H1 (cell line): ENCODE data around the gene ZNF91. TPM values are rescaled to one million over a fixed set of nuclear protein-coding genes. Genes with fewer than 3 reads are reported as not detected.

Source experiments
- CTCF ChIA-PET: fragments of 300-600 bp; sonication (Branson Sonifier 250); formaldehyde crosslinking; loops from one replicate; lab custom pipeline; 2021; ENCODE audit not compliant: partially characterized antibody; lab: Charles Lee
- POLR2A ChIA-PET: fragments of 300-600 bp; sonication (Branson Sonifier 250); formaldehyde crosslinking; loops from one replicate; lab custom pipeline; 2021; ENCODE audit warnings: inconsistent platforms; ENCODE audit not compliant: partially characterized antibody; lab: Charles Lee
- DNase-seq, 2 experiments: peaks; one replicate each; pipeline versions ENCODE4 v3.0.0 to v3.0.0-alpha.2; 2010 to 2022; ENCODE audit warnings: low spot score in 2 of 2, low read depth in 1 of 2, mixed read lengths in 1 of 2
- FAIRE-seq: peaks from 2 replicates; lab custom pipeline; 2011; peaks lifted over from hg19 to GRCh38; lab: Jason Lieb, UNC
- H2AFZ ChIP-seq: 2 replicates; pipeline ENCODE4 v1.8.1; 2012; ENCODE audit warnings: low read length, inconsistent platforms
- H2AK5ac ChIP-seq: 2 replicates; pipeline ENCODE4 v1.6.1; 2013; ENCODE audit warnings: low read depth, low read length
- H2BK120ac ChIP-seq: replicated peaks from 2 replicates; pipeline ENCODE3; 2013; ENCODE audit warnings: low read depth, low read length, inconsistent platforms
- H2BK12ac ChIP-seq: 2 replicates; pipeline ENCODE4 v1.6.1; 2013; ENCODE audit warnings: low read depth, low read length
- H2BK15ac ChIP-seq: 2 replicates; pipeline ENCODE4 v1.6.1; 2013; ENCODE audit warnings: low read length
- H2BK20ac ChIP-seq: 2 replicates; pipeline ENCODE4 v1.6.1; 2013; ENCODE audit warnings: low read length
- H2BK5ac ChIP-seq: 2 replicates; pipeline ENCODE4 v1.6.1; 2013; ENCODE audit warnings: low read depth, low read length
- H3K14ac ChIP-seq: 2 replicates; pipeline ENCODE4 v1.6.1; 2013; ENCODE audit warnings: inconsistent platforms; ENCODE audit not compliant: insufficient read length
- H3K18ac ChIP-seq: 2 replicates; pipeline ENCODE4 v1.6.1; 2013; ENCODE audit warnings: low read length; ENCODE audit errors: extremely low read depth
- H3K23ac ChIP-seq: 2 replicates; pipeline ENCODE4 v1.6.1; 2013; ENCODE audit warnings: inconsistent platforms; ENCODE audit not compliant: insufficient read length
- H3K23me2 ChIP-seq: 2 replicates; pipeline ENCODE4 v1.6.1; 2013; ENCODE audit warnings: low read depth, low read length
- H3K27ac ChIP-seq: 2 replicates; pipeline ENCODE4 v1.6.1; 2011; ENCODE audit warnings: low read depth, low read length, inconsistent platforms
- H3K27me3 ChIP-seq, 4 experiments: replicated peaks in 1 of 4; 1 replicate in 1 of 4; 2 replicates in 3 of 4; pipeline versions ENCODE4 v1.6.1 to v1.8.1; 2011 to 2013; ENCODE audit warnings: low read length in 3 of 4, mild to moderate bottlenecking in 3 of 4, inconsistent platforms in 2 of 4, mixed read lengths in 2 of 4, moderate library complexity in 1 of 4; ENCODE audit not compliant: control insufficient read depth in 3 of 4, insufficient read depth in 3 of 4; ENCODE audit errors: extremely low read depth in 1 of 4
- H3K36me3 ChIP-seq, 4 experiments: 2 replicates each; pipeline versions ENCODE4 v1.6.1 to v1.8.1; 2011 to 2013; ENCODE audit warnings: mild to moderate bottlenecking in 4 of 4, low read length in 3 of 4, moderate library complexity in 2 of 4, control low read depth in 1 of 4, inconsistent platforms in 1 of 4; ENCODE audit not compliant: insufficient read depth in 4 of 4, control insufficient read depth in 2 of 4
- H3K4ac ChIP-seq: replicated peaks from 2 replicates; pipeline ENCODE3; 2013; ENCODE audit warnings: low read length, low read depth, mixed read lengths, inconsistent platforms; ENCODE audit not compliant: insufficient read length
- H3K4me1 ChIP-seq, 4 experiments: replicated peaks in 1 of 4; 1 replicate in 1 of 4; 2 replicates in 3 of 4; pipeline versions ENCODE4 v1.6.1 to v1.8.1; 2011 to 2013; ENCODE audit warnings: low read length in 3 of 4, inconsistent platforms in 2 of 4, mixed read lengths in 1 of 4; ENCODE audit not compliant: insufficient read depth in 4 of 4, control insufficient read depth in 3 of 4
- H3K4me2 ChIP-seq, 2 experiments: 2 replicates each; pipeline versions ENCODE4 v1.6.1 to v1.8.1; 2011 to 2013; ENCODE audit warnings: low read depth in 2 of 2, low read length in 2 of 2, control low read depth in 1 of 2, inconsistent platforms in 1 of 2, mild to moderate bottlenecking in 1 of 2; ENCODE audit not compliant: insufficient read depth in 1 of 2
- H3K4me3 ChIP-seq, 4 experiments: fragments of 200-600, 300-600 bp in 1 of 4; sonication (generic), shearing (Covaris generic), sonication (Bioruptor Twin) in 1 of 4; 2 replicates each; pipeline versions ENCODE4 v1.5.1 to v1.8.1; 2011 to 2016; ENCODE audit warnings: low read length in 4 of 4, low read depth in 3 of 4, control low read depth in 2 of 4, inconsistent platforms in 2 of 4, mild to moderate bottlenecking in 2 of 4, mixed read lengths in 1 of 4, moderate library complexity in 1 of 4; ENCODE audit not compliant: insufficient read depth in 2 of 4; ENCODE audit errors: extremely low read depth in 1 of 4
- H3K56ac ChIP-seq: replicated peaks from 2 replicates; pipeline ENCODE3; 2013; ENCODE audit warnings: low read depth, mild to moderate bottlenecking, mixed read lengths, low read length, inconsistent platforms; ENCODE audit not compliant: insufficient read length
- H3K79me1 ChIP-seq: 2 replicates; pipeline ENCODE4 v1.6.1; 2013; ENCODE audit warnings: low read depth, low read length, control low read depth
- H3K79me2 ChIP-seq, 2 experiments: 2 replicates each; pipeline versions ENCODE4 v1.6.1 to v1.8.1; 2012 to 2013; ENCODE audit warnings: low read length in 2 of 2, mild to moderate bottlenecking in 2 of 2, inconsistent platforms in 1 of 2; ENCODE audit not compliant: insufficient read depth in 2 of 2, control insufficient read depth in 1 of 2
- H3K9ac ChIP-seq, 4 experiments: replicated peaks in 1 of 4; 1 replicate in 1 of 4; 2 replicates in 3 of 4; pipeline versions ENCODE4 v1.6.1 to v1.8.1; 2011 to 2013; ENCODE audit warnings: low read depth in 3 of 4, low read length in 3 of 4, control low read depth in 2 of 4, mild to moderate bottlenecking in 2 of 4, moderate library complexity in 2 of 4, inconsistent platforms in 1 of 4; ENCODE audit errors: extremely low read depth in 1 of 4
- H3K9me3 ChIP-seq, 2 experiments: 2 replicates each; pipeline versions ENCODE4 v1.6.1 to v1.8.1; 2012 to 2013; ENCODE audit warnings: mild to moderate bottlenecking in 2 of 2, moderate library complexity in 2 of 2, control low read depth in 1 of 2, inconsistent platforms in 1 of 2, low read depth in 1 of 2, low read length in 1 of 2, mixed read lengths in 1 of 2; ENCODE audit not compliant: insufficient read depth in 2 of 2
- H4K20me1 ChIP-seq, 2 experiments: replicated peaks in 1 of 2; 2 replicates each; pipeline versions ENCODE3 to v1.8.1; 2011 to 2013; ENCODE audit warnings: inconsistent platforms in 2 of 2, low read length in 2 of 2, mild to moderate bottlenecking in 1 of 2; ENCODE audit not compliant: insufficient read depth in 2 of 2, control insufficient read depth in 1 of 2
- H4K5ac ChIP-seq: 2 replicates; pipeline ENCODE4 v1.6.1; 2013; ENCODE audit warnings: low read length, low read depth, mixed read lengths, inconsistent platforms; ENCODE audit not compliant: insufficient read length
- H4K8ac ChIP-seq: 2 replicates; pipeline ENCODE4 v1.8.0; 2013; ENCODE audit warnings: mild to moderate bottlenecking, moderate library complexity, low read length, inconsistent platforms; ENCODE audit not compliant: insufficient read depth; ENCODE audit errors: extremely low read depth
- H4K91ac ChIP-seq: replicated peaks from 2 replicates; pipeline ENCODE3; 2013; ENCODE audit warnings: low read length, mixed read lengths, inconsistent platforms; ENCODE audit not compliant: insufficient read length
- BRCA1 ChIP-seq: IDR thresholded peaks from 2 replicates; pipeline ENCODE4 v1.6.1; 2012; ENCODE audit warnings: low read depth, low read length, improper control_type of control experiment
- CBX8 ChIP-seq: fragments of 300-800, 300-1000 bp; sonication (generic); IDR thresholded peaks from 2 replicates; pipeline ENCODE4 v1.7.1; 2016; ENCODE audit warnings: low read depth, low read length, borderline replicate concordance
- CEBPB ChIP-seq: IDR thresholded peaks from 2 replicates; pipeline ENCODE4 v1.6.1; 2012; ENCODE audit warnings: low read depth, low read length
- EZH2 ChIP-seq: fragments of 200-600 bp; sonication (generic); IDR thresholded peaks from 2 replicates; pipeline ENCODE4 v1.7.1; 2012; ENCODE audit warnings: low read depth, mild to moderate bottlenecking, moderate library complexity, low read length, inconsistent platforms; ENCODE audit not compliant: severe bottlenecking
- KDM4A ChIP-seq: IDR thresholded peaks from one replicate; pipeline ENCODE4 v1.7.1; 2012; ENCODE audit warnings: low read depth, mild to moderate bottlenecking, moderate library complexity, low read length, inconsistent platforms; ENCODE audit not compliant: severe bottlenecking
- MAFK ChIP-seq: IDR thresholded peaks from 2 replicates; pipeline ENCODE4 v1.6.1; 2012; ENCODE audit warnings: low read depth, mild to moderate bottlenecking, improper control_type of control experiment, low read length
- NANOG ChIP-seq: IDR thresholded peaks from 2 replicates; pipeline ENCODE4 v1.6.1; 2011; ENCODE audit warnings: low read length, low read depth, mild to moderate bottlenecking, inconsistent platforms; ENCODE audit not compliant: insufficient read depth, poor library complexity, severe bottlenecking
- POLR2A ChIP-seq, 2 experiments: IDR thresholded peaks; 1 replicate in 1 of 2; 2 replicates in 1 of 2; pipeline ENCODE4 v1.6.1; 2011; ENCODE audit warnings: low read depth in 2 of 2, low read length in 2 of 2, mild to moderate bottlenecking in 2 of 2; ENCODE audit errors: control extremely low read depth in 1 of 2
- RAD21 ChIP-seq, 2 experiments: IDR thresholded peaks in 1 of 2; conservative IDR thresholded peaks in 1 of 2; 2 replicates each; pipeline ENCODE4 v1.6.1; 2011; ENCODE audit warnings: low read depth in 2 of 2, low read length in 2 of 2, improper control_type of control experiment in 1 of 2, inconsistent platforms in 1 of 2, mild to moderate bottlenecking in 1 of 2, moderate library complexity in 1 of 2
- SIX5 ChIP-seq: IDR thresholded peaks from 2 replicates; pipeline ENCODE4 v1.6.1; 2011; ENCODE audit warnings: mild to moderate bottlenecking, low read depth, low read length
- SP1 ChIP-seq: IDR thresholded peaks from 2 replicates; pipeline ENCODE4 v1.6.1; 2011; ENCODE audit warnings: low read depth, low read length
- SP2 ChIP-seq: IDR thresholded peaks from 2 replicates; pipeline ENCODE4 v1.6.1; 2012; ENCODE audit warnings: mild to moderate bottlenecking, low read length, inconsistent platforms
- SP4 ChIP-seq: IDR thresholded peaks from 2 replicates; pipeline ENCODE4 v1.6.1; 2012; ENCODE audit warnings: low read length, inconsistent platforms
- TBP ChIP-seq: IDR thresholded peaks from 2 replicates; pipeline ENCODE4 v1.6.1; 2011; ENCODE audit warnings: low read depth, low read length, improper control_type of control experiment
- WGBS, 2 experiments: shearing (Covaris generic) in 1 of 2; methylation state at CpG; one replicate each; pipeline versions ENCODE4 v1.1.6 to v1.1.7; 2013 to 2015; ENCODE audit warnings: low lambda C conversion rate in 2 of 2, mixed read lengths in 2 of 2, inconsistent platforms in 1 of 2, low coverage in 1 of 2, missing lambda C conversion rate in 1 of 2; ENCODE audit not compliant: insufficient replicate concordance in 2 of 2, insufficient coverage in 1 of 2, insufficient read length in 1 of 2; ENCODE audit errors: extremely low coverage in 1 of 2, missing lambda C conversion rate in 1 of 2; 5-methylcytosine and 5-hydroxymethylcytosine counted together
- polyA plus RNA-seq, 7 experiments: library from polyadenylated mRNA; depleted of rRNA in 3 of 7; stranded (reverse) in 5 of 7; unstranded in 2 of 7; fragments of >200 nt in 5 of 7; fragments of 200-250 nt in 2 of 7; gene quantifications; 1 replicate in 5 of 7; 2 replicates in 1 of 7; 4 replicates in 1 of 7; pipeline versions ENCODE4 v1.2.1 to v1.2.3, GENCODE V29; 2011 to 2013; ENCODE audit warnings: missing spikeins in 2 of 7, mixed read lengths in 2 of 7
- total RNA-seq: library from RNA; stranded (reverse); fragmentation: NEBNext Ultra II Directional; extraction: Animal tissue kit (Norgen Biotek cat#: 25700); gene quantifications from 2 replicates; pipeline ENCODE4 v1.2.1, GENCODE V29; 2021
- TF ChIP-seq, protein P1 (sequence below): IDR thresholded peaks from 2 replicates; pipeline ENCODE4 v1.6.1; 2012; ENCODE audit warnings: inconsistent platforms

ZNF91 gene
- total and polyA plus RNA-seq, 2 of the 8 experiments (the other 6 are each of a cell fraction or from before 2014, with no cell fraction given), result 16.5 to 35.1 TPM

DNA sequence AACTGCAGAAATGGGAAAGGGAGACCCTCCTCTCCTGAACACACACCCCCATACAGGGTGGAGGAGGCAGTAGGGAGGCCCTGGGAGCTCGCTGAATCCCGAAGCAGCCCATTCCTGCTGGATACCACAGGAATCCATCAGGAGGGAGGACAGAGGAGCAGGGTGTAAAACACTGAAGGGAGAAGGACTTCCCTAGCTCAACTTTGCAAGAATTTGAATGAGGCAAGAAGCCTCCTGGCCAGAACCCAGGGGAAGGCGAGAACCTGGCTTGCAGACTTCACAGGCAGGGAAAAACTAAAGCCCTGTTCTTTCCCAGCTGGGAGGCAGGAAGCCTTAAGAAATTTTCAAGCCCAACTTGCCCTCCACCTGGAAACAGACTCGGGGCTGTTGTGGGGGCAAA, 43.5 kb downstream of the ZNF91 start:
- H2AFZ ChIP-seq, result no peak overlapping the region
- no peak overlapping the region for H2BK20ac ChIP-seq
- no peak overlapping the region for H3K27ac ChIP-seq
- peaks cover 3% of the 10 kb centered on the region; the same call in 1 of the 2 replicates for H3K79me1 ChIP-seq
- no peak overlapping the region for H3K4ac ChIP-seq
- no peaks in the 10 kb centered on the region for H3K23me2 ChIP-seq
- no peak overlapping the region for H3K4me2 ChIP-seq
- no peaks in the 10 kb centered on the region for H4K20me1 ChIP-seq
- H3K4me1 ChIP-seq, result no peaks in the 10 kb centered on the region
- no peak overlapping the region for H2BK12ac ChIP-seq
- no peak overlapping the region for H2BK15ac ChIP-seq
- peaks cover 52 to 63% of the 10 kb centered on the region in 2 experiments for H3K9me3 ChIP-seq
- no peak overlapping the region for H2BK120ac ChIP-seq
- ChIA-PET CTCF (interaction anchor here (1.3 kb wide), 1 partner anchor 472 kb away, joined by 3 read pairs; no protein-coding TSS in a partner anchor), POLR2A (no interaction called here)
- no peak overlapping the region for H2BK5ac ChIP-seq
- H3K18ac ChIP-seq, result no peak overlapping the region
- WGBS, 2 experiments, result 81% methylated on average over 4 of the region's 4 CpGs; no CpG with 5 or more reads in 1 of the 2 experiments
- H3K4me3 ChIP-seq, result no peak overlapping the region
- H4K8ac ChIP-seq, result no peak overlapping the region
- H3K56ac ChIP-seq, result no peak overlapping the region
- no peak overlapping the region for H3K23ac ChIP-seq
- no peak overlapping the region for H4K5ac ChIP-seq
- no peak overlapping the region for H3K9ac ChIP-seq
- FAIRE-seq (no peak), DNase-seq (no peak)
- no peak overlapping the region for H3K14ac ChIP-seq
- no peak overlapping the region for H4K91ac ChIP-seq
- H3K79me2 ChIP-seq, result peaks cover 0 to 58% of the 10 kb centered on the region in 2 experiments; a peak in 3 of 4 replicates
- no peaks in the 10 kb centered on the region for H3K27me3 ChIP-seq
- H2AK5ac ChIP-seq, result no peak overlapping the region
- H3K36me3 ChIP-seq, result peaks cover 0 to 48% (median 2%) of the 10 kb centered on the region in 4 experiments; a peak in 3 of 8 replicates
- TF ChIP-seq KDM4A (no peak), SIX5 (no peak), SP2 (no peak), CEBPB (no peak), CBX8 (no peak), RAD21 (IDR thresholded peaks at IDR 0.05 in 1 of 2, conservative IDR thresholded peaks at IDR 0.05 in 1 of 2; ENCODE audit: low read depth in 2 of 2, low read length in 2 of 2) (no peak), BRCA1 (no peak), NANOG (no peak), SP4 (no peak), MAFK (no peak), EZH2 (no peak), SP1 (no peak), TBP (no peak), POLR2A (IDR thresholded peaks at IDR 0.05; ENCODE audit: control extremely low read depth in 1 of 2, low read depth in 2 of 2, low read length in 2 of 2) (no peak)
- TF ChIP-seq, protein P1, sequence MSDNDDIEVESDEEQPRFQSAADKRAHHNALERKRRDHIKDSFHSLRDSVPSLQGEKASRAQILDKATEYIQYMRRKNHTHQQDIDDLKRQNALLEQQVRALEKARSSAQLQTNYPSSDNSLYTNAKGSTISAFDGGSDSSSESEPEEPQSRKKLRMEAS, result no peak
